ENCODE data around the gene SEMA7A. TPM values are rescaled to one million over a fixed set of nuclear protein-coding genes. Genes with fewer than 3 reads are reported as not detected.
A peak's percentile ranks its signal among the peaks of the same experiment; 100 is the strongest.

Gene SEMA7A
- total RNA-seq, 2 donors from 2014 or later: 1.2 to 4.9 TPM

GRCh38 chr15:74378848-74379247 is 54.9 kb downstream of the SEMA7A start:
- Histone ChIP-seq H3K27me3 (replicated peaks; ENCODE audit: insufficient read depth) (no peaks in the 10 kb centered on the region), H3K4me1 (ENCODE audit: control insufficient read depth in 1 of 2, low read depth in 2 of 2) (peaks cover 5 to 9% of the 10 kb centered on the region in 2 donors), H3K9me3 (no peaks in the 10 kb centered on the region), H3K4me3 (no peak overlapping the region), H3K27ac (no peak overlapping the region), H3K36me3 (no peaks in the 10 kb centered on the region)
- no peak for TF ChIP-seq CTCF (IDR thresholded peaks at IDR 0.05)
- DNase-seq (ENCODE audit: low spot score) (no peak), ATAC-seq (ENCODE audit: insufficient number of reproducible peaks, low FRiP score, low read depth) (no peak)

- no peak for TF ChIP-seq CTCF (IDR thresholded peaks at IDR 0.05)
- no peaks in the 10 kb centered on the region for H3K27me3 ChIP-seq (replicated peaks; ENCODE audit: insufficient read depth)
- H3K36me3 ChIP-seq: no peaks in the 10 kb centered on the region
- DNase-seq (ENCODE audit: low spot score): no peak
- no peaks in the 10 kb centered on the region for H3K9me3 ChIP-seq
- H3K4me3 ChIP-seq: no peak overlapping the region
- ATAC-seq (ENCODE audit: insufficient number of reproducible peaks, low FRiP score, low read depth): no peak
- H3K27ac ChIP-seq: no peak overlapping the region
- peaks cover 5 to 9% of the 10 kb centered on the region in 2 donors for H3K4me1 ChIP-seq (ENCODE audit: control insufficient read depth in 1 of 2, low read depth in 2 of 2)
These were observed 55.7 kb downstream of the SEMA7A start for GRCh38 chr15:74377831-74378766.

GRCh38 chr15:74376825-74377581 is 56.8 kb downstream of the SEMA7A start:
- ATAC-seq (ENCODE audit: insufficient number of reproducible peaks, low FRiP score, low read depth) (no peak), DNase-seq (ENCODE audit: low spot score) (no peak)
- Histone ChIP-seq H3K27ac (no peak overlapping the region), H3K27me3 (replicated peaks; ENCODE audit: insufficient read depth) (no peaks in the 10 kb centered on the region), H3K4me3 (no peak overlapping the region), H3K4me1 (ENCODE audit: control insufficient read depth in 1 of 2, low read depth in 2 of 2) (peaks cover 5 to 9% of the 10 kb centered on the region in 2 donors), H3K9me3 (no peaks in the 10 kb centered on the region), H3K36me3 (no peaks in the 10 kb centered on the region)
- no peak for TF ChIP-seq CTCF (IDR thresholded peaks at IDR 0.05)

GRCh38 chr15:74376226-74376625 is 57.5 kb downstream of the SEMA7A start:
- DNase-seq (ENCODE audit: low spot score) (no peak), ATAC-seq (ENCODE audit: insufficient number of reproducible peaks, low FRiP score, low read depth) (no peak)
- peaks cover 5 to 9% of the 10 kb centered on the region in 2 donors for H3K4me1 ChIP-seq (ENCODE audit: control insufficient read depth in 1 of 2, low read depth in 2 of 2)
- TF ChIP-seq CTCF (IDR thresholded peaks at IDR 0.05): no peak
- no peaks in the 10 kb centered on the region for H3K36me3 ChIP-seq
- H3K27me3 ChIP-seq (replicated peaks; ENCODE audit: insufficient read depth): no peaks in the 10 kb centered on the region
- no peaks in the 10 kb centered on the region for H3K9me3 ChIP-seq
- H3K4me3 ChIP-seq: no peak overlapping the region
- no peak overlapping the region for H3K27ac ChIP-seq

GRCh38 chr15:74375303-74375693 is 58.5 kb downstream of the SEMA7A start:
- ATAC-seq (ENCODE audit: insufficient number of reproducible peaks, low FRiP score, low read depth): no peak
- Histone ChIP-seq H3K27ac (no peak overlapping the region), H3K4me1 (ENCODE audit: control insufficient read depth in 1 of 2, low read depth in 2 of 2) (peaks cover 5 to 9% of the 10 kb centered on the region in 2 donors), H3K4me3 (no peak overlapping the region), H3K9me3 (no peaks in the 10 kb centered on the region), H3K36me3 (no peaks in the 10 kb centered on the region), H3K27me3 (replicated peaks; ENCODE audit: insufficient read depth) (no peaks in the 10 kb centered on the region)
- peak; percentile 83 for TF ChIP-seq CTCF (IDR thresholded peaks at IDR 0.05)
- peak; percentile 44 for DNase-seq (ENCODE audit: low spot score)
